ENCODE data around the gene MCTP1.
"Not testable (repeated sequence)": the region's sequence is repeated elsewhere in the genome, so short reads cannot be mapped to it uniquely, and the experiment has no call there.

The MCTP1 gene

GRCh38 chr5:94968507-94969095 lies 316.3 kb downstream of the MCTP1 start:
- TF ChIP-seq CTCF (conservative IDR thresholded peaks at IDR 0.05; ENCODE audit: low read depth) = peak; percentile 87
- peak; percentile 52 for DNase-seq (ENCODE audit: low spot score)
- no peak overlapping the region for H3K27ac ChIP-seq
- ChIA-PET CTCF (interaction anchor here (0.5 to 2.1 kb wide), 20 partner anchors 9 to 1384 kb away, joined by 3 to 11 read pairs (median 3); no protein-coding TSS in a partner anchor), POLR2A (ENCODE audit: low non-redundant PET) (no interaction called here)

DNA sequence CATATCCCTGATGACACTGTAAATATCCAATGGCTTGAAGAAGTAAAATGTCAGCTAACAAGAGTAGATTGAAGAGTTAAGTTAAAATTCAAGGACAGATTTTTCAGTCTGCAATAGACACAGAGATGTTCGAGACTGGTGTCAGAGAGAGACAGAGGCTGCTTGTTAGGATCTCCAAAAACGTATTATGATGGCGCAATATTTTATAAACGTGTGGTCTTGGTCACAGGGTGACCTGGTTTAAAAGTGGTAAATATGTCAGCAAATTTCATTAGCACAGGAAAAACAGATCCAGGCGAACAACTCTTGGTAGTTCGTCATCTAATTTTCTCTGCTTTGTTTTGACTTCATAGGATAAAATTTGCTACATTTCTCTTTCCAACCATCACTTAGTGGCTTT lies 317.4 kb downstream of the MCTP1 start:
- ChIA-PET CTCF (interaction anchor here (1.3 to 2.1 kb wide), 2 partner anchors 293 to 295 kb away, joined by 5 to 11 read pairs; no protein-coding TSS in a partner anchor), POLR2A (ENCODE audit: low non-redundant PET) (no interaction called here)
- H3K27ac ChIP-seq = no peak overlapping the region
- no peak for DNase-seq (ENCODE audit: low spot score)
- TF ChIP-seq CTCF (conservative IDR thresholded peaks at IDR 0.05; ENCODE audit: low read depth) = no peak

- DNase-seq (ENCODE audit: low spot score); H3K27ac ChIP-seq; CTCF ChIA-PET; POLR2A ChIA-PET (ENCODE audit: low non-redundant PET): not testable (repeated sequence)
Observed at GRCh38 chr5:94959279-94959678, 325.6 kb downstream of the MCTP1 start.

DNA sequence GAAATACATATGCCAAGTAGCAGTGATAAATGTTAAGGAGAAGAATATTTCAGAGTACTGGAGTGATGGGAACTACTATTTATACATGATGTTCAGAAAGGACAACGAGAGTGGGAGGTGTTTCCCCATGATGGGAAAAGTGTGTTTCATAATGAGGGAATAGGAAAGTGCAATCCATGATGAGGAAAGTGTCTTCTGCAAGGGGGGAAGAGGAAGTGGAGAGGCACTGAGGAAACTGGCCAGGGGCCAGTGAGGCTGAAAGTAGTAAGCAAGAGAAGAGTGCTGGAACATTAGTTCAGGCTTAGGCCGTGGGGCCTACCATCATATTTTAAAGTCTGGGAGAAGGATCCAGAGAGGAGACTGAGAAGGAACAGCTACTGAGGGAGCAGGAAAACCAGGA lies 339.2 kb downstream of the MCTP1 start:
- POLR2A ChIA-PET (ENCODE audit: low non-redundant PET) = no interaction called here
- no peak for TF ChIP-seq CTCF (conservative IDR thresholded peaks at IDR 0.05; ENCODE audit: low read depth)
- DNase-seq (ENCODE audit: low spot score) = no peak
- H3K27ac ChIP-seq = no peak overlapping the region
- CTCF ChIA-PET = no interaction called here

- ChIA-PET POLR2A (ENCODE audit: low non-redundant PET) (no interaction called here), CTCF (interaction anchor here (0.7 kb wide), 1 partner anchor 1291 kb away, joined by 4 read pairs; no protein-coding TSS in a partner anchor)
- H3K27ac ChIP-seq = no peak overlapping the region
- DNase-seq (ENCODE audit: low spot score) = no peak
- TF ChIP-seq CTCF (conservative IDR thresholded peaks at IDR 0.05; ENCODE audit: low read depth) = no peak
Observed at GRCh38 chr5:94944160-94944559, 340.7 kb downstream of the MCTP1 start.

- no peak for DNase-seq (ENCODE audit: low spot score)
- ChIA-PET CTCF (no interaction called here), POLR2A (ENCODE audit: low non-redundant PET) (no interaction called here)
- H3K27ac ChIP-seq = no peak overlapping the region
- no peak for TF ChIP-seq CTCF (conservative IDR thresholded peaks at IDR 0.05; ENCODE audit: low read depth)
Observed at GRCh38 chr5:94941122-94941755, 343.7 kb downstream of the MCTP1 start.

GRCh38 chr5:94932259-94932658 lies 352.6 kb downstream of the MCTP1 start:
- DNase-seq (ENCODE audit: low spot score) = no peak
- CTCF ChIA-PET = no interaction called here
- H3K27ac ChIP-seq = no peak overlapping the region
- POLR2A ChIA-PET (ENCODE audit: low non-redundant PET) = no interaction called here
- no peak for TF ChIP-seq CTCF (conservative IDR thresholded peaks at IDR 0.05; ENCODE audit: low read depth)

Data from RWPE1 (cell line).